Duodenal mucosa (tissue), 2 donors: Measurements from ENCODE around the gene EIF4G3.
"Not testable (repeated sequence)": the region's sequence is repeated elsewhere in the genome, so short reads cannot be mapped to it uniquely, and the experiment has no call there.

Source experiments
- H3K27ac ChIP-seq: one replicate; pipeline ENCODE4 v1.7.0; 2013; ENCODE audit warnings: low read depth, low read length
- H3K27me3 ChIP-seq, 2 donors: one replicate each; pipeline ENCODE4 v1.7.0; 2013; ENCODE audit warnings: low read length in 2 of 2, control low read depth in 1 of 2; ENCODE audit not compliant: insufficient read depth in 2 of 2, control insufficient read depth in 1 of 2
- H3K36me3 ChIP-seq, 2 donors: one replicate each; pipeline ENCODE4 v1.7.0; 2013; ENCODE audit warnings: low read length in 2 of 2, control low read depth in 1 of 2; ENCODE audit not compliant: insufficient read depth in 2 of 2, control insufficient read depth in 1 of 2
- H3K4me1 ChIP-seq, 2 donors: one replicate each; pipeline ENCODE4 v1.7.0; 2013; ENCODE audit warnings: low read length in 2 of 2, control low read depth in 1 of 2; ENCODE audit not compliant: insufficient read depth in 2 of 2, control insufficient read depth in 1 of 2
- H3K4me3 ChIP-seq, 2 donors: one replicate each; pipeline ENCODE4 v1.7.0; 2013; ENCODE audit warnings: low read length in 2 of 2, low read depth in 1 of 2
- H3K9ac ChIP-seq, 2 donors: one replicate each; pipeline ENCODE4 v1.7.0; 2013; ENCODE audit warnings: low read length in 2 of 2, low read depth in 1 of 2
- H3K9me3 ChIP-seq, 2 donors: one replicate each; pipeline ENCODE4 v1.7.0; 2013; ENCODE audit warnings: low read length in 2 of 2, control low read depth in 1 of 2; ENCODE audit not compliant: control insufficient read depth in 1 of 2

The EIF4G3 gene

GRCh38 chr1:21205416-21205815, 28.7 kb upstream of the EIF4G3 start:
- Histone ChIP-seq H3K4me3 (no peak overlapping the region), H3K4me1 (no peaks in the 10 kb centered on the region)

GRCh38 chr1:21201650-21202049, 25.0 kb upstream of the EIF4G3 start:
- Histone ChIP-seq H3K36me3 (no peaks in the 10 kb centered on the region), H3K27ac (no peak overlapping the region), H3K4me1 (no peaks in the 10 kb centered on the region), H3K4me3 (no peak overlapping the region), H3K9me3 (no peaks in the 10 kb centered on the region), H3K9ac (no peak overlapping the region), H3K27me3 (no peaks in the 10 kb centered on the region)

More at GRCh38 chr1:21205416-21205815, 28.7 kb upstream of the EIF4G3 start:
- no peaks in the 10 kb centered on the region for H3K36me3 ChIP-seq
- no peak overlapping the region for H3K27ac ChIP-seq
- H3K27me3 ChIP-seq = no peaks in the 10 kb centered on the region
- H3K9me3 ChIP-seq = no peaks in the 10 kb centered on the region
- no peak overlapping the region for H3K9ac ChIP-seq

GRCh38 chr1:21201238-21201637, 24.5 kb upstream of the EIF4G3 start:
- not testable (repeated sequence) for H3K27ac ChIP-seq, H3K4me1 ChIP-seq, H3K4me3 ChIP-seq, H3K36me3 ChIP-seq, H3K9me3 ChIP-seq, H3K27me3 ChIP-seq, H3K9ac ChIP-seq

GRCh38 chr1:21200767-21201166, 24.1 kb upstream of the EIF4G3 start:
- H3K9me3 ChIP-seq = no peaks in the 10 kb centered on the region
- H3K4me3 ChIP-seq = no peak overlapping the region
- no peak overlapping the region for H3K9ac ChIP-seq
- H3K36me3 ChIP-seq = no peaks in the 10 kb centered on the region
- H3K27me3 ChIP-seq = no peaks in the 10 kb centered on the region
- no peak overlapping the region for H3K27ac ChIP-seq
- no peaks in the 10 kb centered on the region for H3K4me1 ChIP-seq

- peaks cover 0 to 7% of the 10 kb centered on the region in 2 donors for H3K4me1 ChIP-seq
- H3K27ac ChIP-seq = no peak overlapping the region
- no peak overlapping the region for H3K9ac ChIP-seq
- no peaks in the 10 kb centered on the region for H3K36me3 ChIP-seq
- H3K9me3 ChIP-seq = no peaks in the 10 kb centered on the region
- no peak overlapping the region for H3K4me3 ChIP-seq
- H3K27me3 ChIP-seq = no peaks in the 10 kb centered on the region
These were observed 22.2 kb upstream of the EIF4G3 start for GRCh38 chr1:21198929-21199328.

- H3K27me3 ChIP-seq = no peaks in the 10 kb centered on the region
- no peak overlapping the region for H3K9ac ChIP-seq
- no peak overlapping the region for H3K27ac ChIP-seq
- no peak overlapping the region for H3K4me3 ChIP-seq
- peaks cover 8 to 28% of the 10 kb centered on the region in 2 donors for H3K4me1 ChIP-seq
- no peaks in the 10 kb centered on the region for H3K36me3 ChIP-seq
- no peaks in the 10 kb centered on the region for H3K9me3 ChIP-seq
These were observed 16.2 kb upstream of the EIF4G3 start for GRCh38 chr1:21192871-21193270.

GRCh38 chr1:21192284-21192683, 15.6 kb upstream of the EIF4G3 start:
- Histone ChIP-seq H3K9ac (no peak overlapping the region), H3K4me1 (peaks cover 8 to 28% of the 10 kb centered on the region in 2 donors), H3K27me3 (no peaks in the 10 kb centered on the region), H3K4me3 (no peak overlapping the region), H3K27ac (no peak overlapping the region), H3K36me3 (no peaks in the 10 kb centered on the region), H3K9me3 (no peaks in the 10 kb centered on the region)

GRCh38 chr1:21190771-21191170, 14.1 kb upstream of the EIF4G3 start:
- H3K27me3 ChIP-seq, H3K9me3 ChIP-seq, H3K4me3 ChIP-seq, H3K27ac ChIP-seq, H3K9ac ChIP-seq, H3K36me3 ChIP-seq: not testable (repeated sequence)
- peaks cover 8 to 28% of the 10 kb centered on the region in 2 donors for H3K4me1 ChIP-seq

GRCh38 chr1:21189906-21190500, 13.3 kb upstream of the EIF4G3 start:
- no peaks in the 10 kb centered on the region for H3K27me3 ChIP-seq
- H3K36me3 ChIP-seq = no peaks in the 10 kb centered on the region
- H3K4me1 ChIP-seq = peaks cover 8 to 23% of the 10 kb centered on the region in 2 donors
- H3K27ac ChIP-seq = no peak overlapping the region
- H3K9ac ChIP-seq = no peak overlapping the region
- no peaks in the 10 kb centered on the region for H3K9me3 ChIP-seq
- H3K4me3 ChIP-seq = no peak overlapping the region

- Histone ChIP-seq H3K36me3 (no peaks in the 10 kb centered on the region), H3K27me3 (no peaks in the 10 kb centered on the region), H3K4me1 (peaks cover 8 to 21% of the 10 kb centered on the region in 2 donors), H3K9me3 (no peaks in the 10 kb centered on the region), H3K9ac (no peak overlapping the region), H3K27ac (no peak overlapping the region), H3K4me3 (no peak overlapping the region)
These were observed 12.7 kb upstream of the EIF4G3 start for GRCh38 chr1:21189421-21189820.

GRCh38 chr1:21188235-21188634, 11.5 kb upstream of the EIF4G3 start:
- Histone ChIP-seq H3K36me3 (no peaks in the 10 kb centered on the region), H3K4me3 (no peak overlapping the region), H3K27me3 (no peaks in the 10 kb centered on the region), H3K27ac (no peak overlapping the region), H3K9me3 (no peaks in the 10 kb centered on the region), H3K9ac (no peak overlapping the region), H3K4me1 (peaks cover 8 to 21% of the 10 kb centered on the region in 2 donors)
